K562 (cell line): ENCODE measurements around the gene ELOVL1. TPM values are rescaled to one million over a fixed set of nuclear protein-coding genes. Genes with fewer than 3 reads are reported as not detected.

Experiments
- EGR1 ChIP-seq: fragments of 450-650 bp; conservative IDR thresholded peaks from 2 replicates; pipeline ENCODE4 v1.6.1; 2017; ENCODE audit warnings: mild to moderate bottlenecking
- EP300 ChIP-seq: IDR thresholded peaks from 2 replicates; pipeline ENCODE4 v1.6.1; 2012; ENCODE audit warnings: low read length, improper control_type of control experiment
- FOXK1 ChIP-seq: sonication (generic); formaldehyde crosslinking; IDR thresholded peaks from 2 replicates; pipeline ENCODE4 v1.8.0; 2022; ENCODE audit warnings: missing genetic modification reagents, mild to moderate bottlenecking, borderline replicate concordance
- GTF2F1 ChIP-seq: IDR thresholded peaks from 2 replicates; pipeline ENCODE4 v1.6.1; 2011; ENCODE audit warnings: low read depth, low read length, improper control_type of control experiment
- HMGN3 ChIP-seq: IDR thresholded peaks from 2 replicates; pipeline ENCODE4 v1.6.1; 2011; ENCODE audit warnings: borderline replicate concordance, low read depth, mild to moderate bottlenecking, mixed read lengths, low read length; ENCODE audit not compliant: insufficient read length; ENCODE audit errors: extremely low read depth
- MAFF ChIP-seq: IDR thresholded peaks from 2 replicates; pipeline ENCODE4 v1.6.1; 2012; ENCODE audit warnings: low read length, improper control_type of control experiment
- MBD2 ChIP-seq: sonication (generic); IDR thresholded peaks from 2 replicates; pipeline ENCODE4 v1.6.1; 2016; ENCODE audit warnings: low read depth, borderline replicate concordance
- MXD1 ChIP-seq: fragments of 250-450 bp; sonication (Bioruptor Pico); IDR thresholded peaks from 2 replicates; pipeline ENCODE4 v1.8.0; 2021; ENCODE audit warnings: borderline replicate concordance, mild to moderate bottlenecking, moderate library complexity; ENCODE audit not compliant: poor library complexity, severe bottlenecking
- POLR2G ChIP-seq: fragments of 200-400 bp; formaldehyde crosslinking; IDR thresholded peaks from 2 replicates; pipeline ENCODE4 v1.6.1; 2017; ENCODE audit warnings: low read depth, mild to moderate bottlenecking, antibody characterized with exemption, low read length, moderate library complexity
- RBFOX2 ChIP-seq: fragments of 200-400 bp; formaldehyde crosslinking; IDR thresholded peaks from 2 replicates; pipeline ENCODE4 v1.6.1; 2017; ENCODE audit warnings: low read depth, mild to moderate bottlenecking, low read length, moderate library complexity
- RHOXF2B ChIP-seq: fragments of 250-450 bp; sonication (Bioruptor Pico); conservative IDR thresholded peaks from 2 replicates; pipeline ENCODE4 v1.5.1; 2021
- SMAD4 ChIP-seq: fragments of 250-450 bp; sonication (Bioruptor Pico); conservative IDR thresholded peaks from 2 replicates; pipeline ENCODE4 v1.8.0; 2021; ENCODE audit warnings: inconsistent platforms, mild to moderate bottlenecking, moderate library complexity
- SMARCC2 ChIP-seq: fragments of 450-650 bp; IDR thresholded peaks from 2 replicates; pipeline ENCODE4 v1.6.1; 2017; ENCODE audit warnings: antibody characterized with exemption, moderate library complexity, mild to moderate bottlenecking, low read depth
- XRCC5 ChIP-seq: fragments of 200-400 bp; formaldehyde crosslinking; IDR thresholded peaks from 2 replicates; pipeline ENCODE4 v1.6.1; 2017; ENCODE audit warnings: low read depth, mild to moderate bottlenecking, low read length
- ZNF592 ChIP-seq: fragments of 450-650 bp; IDR thresholded peaks from 2 replicates; pipeline ENCODE4 v1.6.1; 2017; ENCODE audit warnings: antibody characterized with exemption, mild to moderate bottlenecking
- polyA plus RNA-seq, 8 experiments: library from polyadenylated mRNA; depleted of rRNA in 4 of 8; stranded (reverse) in 5 of 8; unstranded in 3 of 8; fragments of >200 nt; fragmentation: Nextera tagmentation in 2 of 8; fragmentation: Illumina TruSeq in 1 of 8; extraction: Ambion mirVana in 2 of 8; extraction: Trizol in 1 of 8; gene quantifications; 2 replicates each; pipeline versions ENCODE4 v1.2.1 to v1.2.3, GENCODE V29; 2011 to 2014; ENCODE audit warnings: inconsistent platforms in 1 of 8, missing spikeins in 1 of 8
- total RNA-seq, 7 experiments: library from RNA; depleted of rRNA in 6 of 7; stranded (reverse); fragments of >200 nt in 6 of 7; fragmentation: Illumina TruSeq in 2 of 7; extraction: Trizol in 2 of 7; gene quantifications; 2 replicates each; pipeline versions ENCODE4 v1.2.1 to v1.2.3, GENCODE V29; 2011 to 2021; ENCODE audit warnings: low replicate concordance in 1 of 7
- TF ChIP-seq, protein P1 (sequence below): sonication (generic); formaldehyde crosslinking; IDR thresholded peaks from 2 replicates; pipeline ENCODE4 v1.8.1; 2023; ENCODE audit warnings: mild to moderate bottlenecking, missing genetic modification reagents
- TF ChIP-seq, protein P2 (sequence below): sonication (generic); formaldehyde crosslinking; IDR thresholded peaks from 2 replicates; pipeline ENCODE4 v1.8.1; 2023; ENCODE audit warnings: mild to moderate bottlenecking, missing genetic modification reagents, moderate library complexity

The ELOVL1 gene
- total and polyA plus RNA-seq, 9 of the 15 experiments (the other 6 are each of a cell fraction or from before 2014, with no cell fraction given): 51.0 to 157 (median 70.3) TPM

GRCh38 chr1:43367026-43367903, 546 bp downstream of the ELOVL1 start (continued):
- TF ChIP-seq, protein P1, sequence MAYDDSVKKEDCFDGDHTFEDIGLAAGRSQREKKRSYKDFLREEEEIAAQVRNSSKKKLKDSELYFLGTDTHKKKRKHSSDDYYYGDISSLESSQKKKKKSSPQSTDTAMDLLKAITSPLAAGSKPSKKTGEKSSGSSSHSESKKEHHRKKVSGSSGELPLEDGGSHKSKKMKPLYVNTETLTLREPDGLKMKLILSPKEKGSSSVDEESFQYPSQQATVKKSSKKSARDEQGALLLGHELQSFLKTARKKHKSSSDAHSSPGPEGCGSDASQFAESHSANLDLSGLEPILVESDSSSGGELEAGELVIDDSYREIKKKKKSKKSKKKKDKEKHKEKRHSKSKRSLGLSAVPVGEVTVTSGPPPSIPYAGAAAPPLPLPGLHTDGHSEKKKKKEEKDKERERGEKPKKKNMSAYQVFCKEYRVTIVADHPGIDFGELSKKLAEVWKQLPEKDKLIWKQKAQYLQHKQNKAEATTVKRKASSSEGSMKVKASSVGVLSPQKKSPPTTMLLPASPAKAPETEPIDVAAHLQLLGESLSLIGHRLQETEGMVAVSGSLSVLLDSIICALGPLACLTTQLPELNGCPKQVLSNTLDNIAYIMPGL (CRISPR knock-in tag): 0 out of 2 replicates have a peak, but pooled peaks have one; percentile 2
- TF ChIP-seq POLR2G (peak; percentile 55; the same call in 1 of the 2 replicates), XRCC5 (peak; percentile 19; the same call in 1 of the 2 replicates), MAFF (no peak), EP300 (peak; percentile 64; the same call in 1 of the 2 replicates), RBFOX2 (peak; percentile 70), ZNF592 (peak; percentile 68), RHOXF2B (CRISPR knock-in tag) (0 out of 2 replicates have a peak, but pooled peaks have one; percentile 59), SMAD4 (CRISPR knock-in tag) (peak; percentile 25; the same call in 1 of the 2 replicates), SMARCC2 (peak; percentile 40; the same call in 1 of the 2 replicates), HMGN3 (peak; percentile 62), MBD2 (0 out of 2 replicates have a peak, but pooled peaks have one; percentile 42), MXD1 (CRISPR knock-in tag) (peak; percentile 16), GTF2F1 (no peak), EGR1 (peak; percentile 68), FOXK1 (CRISPR knock-in tag) (peak; percentile 59; the same call in 1 of the 2 replicates)
- TF ChIP-seq, protein P2, sequence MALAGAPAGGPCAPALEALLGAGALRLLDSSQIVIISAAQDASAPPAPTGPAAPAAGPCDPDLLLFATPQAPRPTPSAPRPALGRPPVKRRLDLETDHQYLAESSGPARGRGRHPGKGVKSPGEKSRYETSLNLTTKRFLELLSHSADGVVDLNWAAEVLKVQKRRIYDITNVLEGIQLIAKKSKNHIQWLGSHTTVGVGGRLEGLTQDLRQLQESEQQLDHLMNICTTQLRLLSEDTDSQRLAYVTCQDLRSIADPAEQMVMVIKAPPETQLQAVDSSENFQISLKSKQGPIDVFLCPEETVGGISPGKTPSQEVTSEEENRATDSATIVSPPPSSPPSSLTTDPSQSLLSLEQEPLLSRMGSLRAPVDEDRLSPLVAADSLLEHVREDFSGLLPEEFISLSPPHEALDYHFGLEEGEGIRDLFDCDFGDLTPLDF: no peak
